Bronchial epithelial cell (primary cell): ENCODE measurements around the gene DOHH. TPM values are rescaled to one million over a fixed set of nuclear protein-coding genes. Genes with fewer than 3 reads are reported as not detected.

Experiments
- DNase-seq: peaks from one replicate; pipeline ENCODE4 v3.0.0-alpha.2; 2010; ENCODE audit warnings: low read depth
- FAIRE-seq: peaks from 2 replicates; lab custom pipeline; 2011; peaks lifted over from hg19 to GRCh38; lab: Jason Lieb, UNC
- H3K27me3 ChIP-seq: 2 replicates; pipeline ENCODE4 v1.5.1; 2011; ENCODE audit warnings: low read length; ENCODE audit not compliant: control insufficient read depth, insufficient read depth
- H3K36me3 ChIP-seq: 2 replicates; pipeline ENCODE4 v1.5.1; 2011; ENCODE audit warnings: low read length; ENCODE audit not compliant: control insufficient read depth, insufficient read depth
- H3K4me3 ChIP-seq: 2 replicates; pipeline ENCODE4 v1.5.1; 2011; ENCODE audit warnings: mild to moderate bottlenecking, low read depth, low read length, control low read depth
- CTCF ChIP-seq: IDR thresholded peaks from 2 replicates; pipeline ENCODE4 v1.5.1; 2011; ENCODE audit warnings: mild to moderate bottlenecking, moderate library complexity, low read length, control low read depth, inconsistent platforms; ENCODE audit not compliant: insufficient read depth, severe bottlenecking
- total RNA-seq: library from RNA; depleted of rRNA; stranded (reverse); fragments of >200 nt; gene quantifications from 2 replicates; pipeline ENCODE4 v1.2.1, GENCODE V29; 2014

The DOHH gene
- total RNA-seq, 1 donor from 2014 or later, result 17.1 TPM

DNA sequence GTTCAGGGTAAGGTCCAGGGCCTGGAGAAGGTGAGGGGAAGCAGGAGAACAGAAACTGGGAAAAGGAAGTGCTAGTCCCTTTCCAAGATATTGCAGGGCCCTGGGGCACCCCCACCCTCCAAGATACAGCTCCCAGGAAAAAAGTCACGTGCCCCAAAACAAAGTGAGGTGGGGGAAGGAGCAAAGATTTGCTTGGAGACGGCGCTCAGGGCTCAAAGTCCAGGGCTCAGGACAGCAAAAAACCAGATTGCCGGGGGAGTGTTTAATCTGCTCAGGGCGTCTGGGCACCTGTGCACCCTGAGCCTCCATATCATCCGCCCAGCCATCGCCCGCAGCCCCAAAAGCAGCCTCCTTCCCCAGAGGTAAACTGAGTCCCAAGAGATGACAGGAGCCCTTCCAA is 26.5 kb downstream of the DOHH start:
- Histone ChIP-seq H3K4me3 (no peak overlapping the region), H3K36me3 (no peaks in the 10 kb centered on the region), H3K27me3 (peaks cover 6% of the 10 kb centered on the region)
- no peak for TF ChIP-seq CTCF
- DNase-seq (no peak), FAIRE-seq (no peak)

DNA sequence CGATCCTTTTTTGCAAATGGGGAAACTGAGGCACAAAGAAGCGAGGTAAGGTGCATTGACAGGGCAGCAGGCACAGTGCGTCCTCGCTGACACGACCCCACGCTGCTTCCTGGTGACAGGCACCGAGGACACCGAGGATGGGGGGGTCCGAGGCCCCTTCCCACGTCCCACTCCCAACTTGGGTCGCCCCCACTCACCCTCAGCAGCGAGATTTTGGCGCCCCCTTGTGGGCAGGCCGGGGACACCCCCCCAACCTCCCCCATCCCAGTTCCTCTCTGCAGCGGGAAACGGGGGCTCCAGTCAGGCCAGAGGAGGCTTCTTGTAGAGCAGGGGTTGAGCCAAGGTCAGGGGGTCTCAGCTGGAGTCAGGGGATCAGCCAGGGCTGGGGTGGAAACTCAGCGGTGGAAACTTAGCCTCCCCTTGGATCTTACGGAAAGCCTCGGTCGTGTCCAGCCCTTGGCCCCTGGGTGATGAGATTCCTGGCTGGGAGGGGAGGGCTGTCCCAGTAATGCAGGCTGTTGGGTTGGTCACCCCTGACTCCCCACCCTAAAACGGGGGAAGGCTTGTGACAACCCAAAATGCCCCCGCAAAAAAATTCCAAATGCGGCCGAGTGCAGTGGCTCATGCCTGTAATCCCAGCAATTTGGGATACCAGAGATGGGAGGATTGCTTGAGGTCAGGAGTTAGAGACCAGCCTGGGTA is 28.4 kb downstream of the DOHH start:
- FAIRE-seq (no peak), DNase-seq (no peak)
- H3K4me3 ChIP-seq, result no peak overlapping the region
- peak; percentile 88 for TF ChIP-seq CTCF
- no peaks in the 10 kb centered on the region for H3K36me3 ChIP-seq
- peaks cover 4% of the 10 kb centered on the region for H3K27me3 ChIP-seq

DNA sequence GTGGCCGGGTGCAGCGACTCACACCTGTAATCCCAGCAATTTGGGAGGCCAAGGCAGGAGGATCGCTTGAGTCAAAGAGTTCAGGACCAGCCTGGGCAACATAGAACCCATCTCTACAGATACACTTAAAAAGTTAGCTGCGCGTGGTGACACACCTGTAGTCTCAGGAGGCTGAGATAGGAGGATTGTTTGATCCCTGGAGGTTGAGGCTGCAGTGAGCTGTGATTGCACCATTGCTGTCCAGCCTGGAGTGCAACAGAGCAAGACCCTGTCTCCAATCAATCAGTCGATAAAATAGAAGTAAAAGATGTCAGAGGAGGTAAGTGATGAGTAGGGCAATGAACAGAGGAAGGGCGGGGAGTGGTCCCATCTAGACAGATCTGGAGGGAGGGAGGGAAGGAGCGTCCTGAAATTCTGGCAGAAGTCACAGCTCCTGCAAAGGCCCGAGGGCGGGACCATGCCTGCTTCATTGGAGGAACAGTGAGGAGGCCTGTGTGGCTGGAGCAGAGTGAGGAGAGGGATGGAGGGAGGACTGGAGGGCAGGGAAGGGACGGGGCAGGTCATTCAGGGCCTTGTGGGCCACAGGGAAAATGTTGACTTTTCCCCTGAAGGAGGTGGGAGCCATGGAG is 29.9 kb downstream of the DOHH start:
- Histone ChIP-seq H3K36me3 (no peaks in the 10 kb centered on the region), H3K4me3 (no peak overlapping the region), H3K27me3 (peaks cover 4% of the 10 kb centered on the region)
- TF ChIP-seq CTCF, result no peak
- DNase-seq (no peak), FAIRE-seq (no peak)

DNA sequence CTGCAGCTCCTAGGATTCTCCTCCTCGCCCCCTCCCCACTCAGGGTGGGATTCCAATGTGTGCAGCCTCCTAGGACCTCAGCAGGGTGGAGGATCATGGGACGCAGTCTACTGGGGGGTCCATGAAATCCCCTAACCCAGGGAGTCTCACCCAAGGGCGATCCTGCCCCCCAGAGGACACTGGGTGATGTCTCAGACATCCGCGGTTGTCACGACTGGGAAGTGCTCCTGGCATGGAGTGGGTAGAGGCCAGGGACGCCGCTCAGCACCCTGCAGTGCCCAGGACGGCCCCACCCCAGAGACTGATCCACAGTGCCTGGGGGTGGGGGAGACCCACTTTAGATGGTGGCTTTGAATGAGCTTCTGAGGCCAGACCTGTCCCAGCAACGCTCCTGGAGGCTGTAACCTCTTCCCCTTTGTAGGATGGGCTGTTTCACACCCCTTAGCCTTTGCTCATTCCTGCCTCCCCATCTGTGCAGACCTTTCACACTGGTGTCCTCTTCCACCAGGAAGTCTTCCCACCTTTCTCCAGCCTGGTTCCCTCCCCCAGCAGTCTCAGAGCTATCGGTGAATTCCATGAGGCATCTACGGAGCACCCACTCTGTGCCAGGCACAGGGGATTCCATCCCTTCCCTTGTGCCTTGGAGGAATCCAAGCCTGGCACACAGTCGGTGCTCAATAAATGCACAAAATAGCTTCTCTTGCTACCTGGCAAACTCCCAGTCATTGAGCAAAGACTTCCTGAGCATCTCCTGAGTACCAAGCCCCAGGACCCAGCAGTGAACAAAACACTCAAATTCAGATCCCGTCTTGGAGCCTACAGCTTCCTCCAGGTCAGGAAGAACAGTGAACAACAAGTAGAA is 30.6 kb downstream of the DOHH start:
- FAIRE-seq (no peak), DNase-seq (no peak)
- TF ChIP-seq CTCF, result no peak

GRCh38 chr19:3468211-3468610 is 32.3 kb downstream of the DOHH start:
- no peak for TF ChIP-seq CTCF
- DNase-seq, result no peak
- no peak for FAIRE-seq

More for the DNA sequence above, 30.6 kb downstream of the DOHH start:
- peaks cover 2% of the 10 kb centered on the region for H3K27me3 ChIP-seq
- H3K36me3 ChIP-seq, result no peaks in the 10 kb centered on the region
- H3K4me3 ChIP-seq, result no peak overlapping the region

More at GRCh38 chr19:3468211-3468610, 32.3 kb downstream of the DOHH start:
- H3K27me3 ChIP-seq, result no peaks in the 10 kb centered on the region
- peaks cover 1% of the 10 kb centered on the region for H3K36me3 ChIP-seq
- H3K4me3 ChIP-seq, result no peak overlapping the region
